ENCODE data around the gene BCAS1. TPM values are rescaled to one million over a fixed set of nuclear protein-coding genes. Genes with fewer than 3 reads are reported as not detected.

Gene BCAS1
- total and polyA plus RNA-seq, 10 of the 15 experiments (the other 5 are each of a cell fraction or from before 2014, with no cell fraction given): 0.21 to 1.4 (median 0.55) TPM

DNA sequence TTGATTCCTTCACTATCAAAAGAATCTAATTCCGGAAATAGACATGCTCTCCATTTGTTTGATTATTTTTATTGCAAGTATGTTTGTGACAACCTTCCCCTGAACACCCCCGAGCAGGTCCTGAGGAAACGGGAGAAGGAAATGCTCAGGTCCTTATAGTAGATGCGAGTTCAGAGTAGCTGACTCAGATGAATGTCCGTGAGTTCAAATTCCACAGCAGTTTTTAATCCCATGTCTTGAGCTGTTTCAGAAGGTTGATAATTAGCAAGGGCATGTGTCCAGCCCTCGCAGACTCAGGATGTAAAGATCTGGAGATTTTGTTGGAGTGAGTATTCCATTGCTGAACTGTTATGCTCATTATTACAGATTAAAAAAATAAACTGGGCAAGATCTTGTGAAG is 169.3 kb downstream of the BCAS1 start:
- no peak overlapping the region for H2AFZ ChIP-seq (ENCODE audit: control insufficient read depth, low read depth, low read length)

More for the DNA sequence above, 169.3 kb downstream of the BCAS1 start:
- ATAC-seq: no peak
- FAIRE-seq: no peak
- H3K36me3 ChIP-seq (ENCODE audit: control insufficient read depth in 2 of 2, insufficient read depth in 2 of 2, low read length in 1 of 2): no peaks in the 10 kb centered on the region
- H3K27me3 ChIP-seq (replicated peaks in 1 of 2; ENCODE audit: control insufficient read depth in 2 of 2, insufficient read depth in 2 of 2, low read length in 1 of 2): no peaks in the 10 kb centered on the region
- CTCF ChIA-PET: interaction anchor here (0.9 to 5.2 kb wide), 8 partner anchors 11 to 39 kb away, joined by 3 to 34 read pairs (median 6); no protein-coding TSS in a partner anchor
- H4K20me1 ChIP-seq (ENCODE audit: control insufficient read depth, insufficient read depth): no peaks in the 10 kb centered on the region
- H3K4me2 ChIP-seq (ENCODE audit: control insufficient read depth, insufficient read depth): no peak overlapping the region
- DNase-seq (ENCODE audit: low read depth, low spot score): no peak
- H3K9ac ChIP-seq (ENCODE audit: control insufficient read depth, insufficient read depth, low read length): no peak overlapping the region
- H3K9me3 ChIP-seq (replicated peaks; ENCODE audit: control insufficient read depth, insufficient read depth, low read length): no peaks in the 10 kb centered on the region
- intact Hi-C loops (cut with micrococcal nuclease; ENCODE audit: unreplicated experiment) (no loop called here), in situ Hi-C loops (cut with MboI) (no loop called here)
- TF ChIP-seq HDGF (IDR thresholded peaks at IDR 0.05) (no peak), LARP7 (IDR thresholded peaks at IDR 0.05) (no peak), PKNOX1 (IDR thresholded peaks at IDR 0.05) (no peak), EZH2 (IDR thresholded peaks at IDR 0.05; ENCODE audit: borderline replicate concordance, control insufficient read depth, low read depth, low read length) (no peak)
- 75% methylated on average over 6 of the region's 6 CpGs for WGBS (ENCODE audit: insufficient coverage, insufficient replicate concordance, low lambda C conversion rate, missing lambda C conversion rate)
- H3K4me3 ChIP-seq: no peak overlapping the region
- no peak overlapping the region for H3K27ac ChIP-seq (ENCODE audit: control insufficient read depth, insufficient read depth)
- peaks cover 39% of the 10 kb centered on the region for H3K4me1 ChIP-seq (ENCODE audit: control insufficient read depth, insufficient read depth, low read length)
- no peaks in the 10 kb centered on the region; the same call in 1 of the 2 replicates for H3K79me2 ChIP-seq (ENCODE audit: control insufficient read depth, insufficient read depth, low read length)
- POLR2A ChIA-PET: interaction anchor here (0.5 to 2.4 kb wide), 14 partner anchors 10 to 231 kb away, joined by 3 to 8 read pairs (median 3); no protein-coding TSS in a partner anchor
- RAD21 ChIA-PET (ENCODE audit: unreplicated experiment): interaction anchor here (0.9 to 4.0 kb wide), 16 partner anchors 8 to 309 kb away, joined by 3 to 51 read pairs (median 5); no protein-coding TSS in a partner anchor
- BruUV-seq (replicated peaks): no TSS peak
- SMC1A ChIA-PET (ENCODE audit: uncharacterized antibody, unreplicated experiment): interaction anchor here (0.7 to 13.3 kb wide), 19 partner anchors 7 to 240 kb away, joined by 3 to 117 read pairs (median 11); no protein-coding TSS in a partner anchor
